AG08395 (cell line): ENCODE data around the gene KIFAP3.
A peak's percentile ranks its signal among the peaks of the same experiment; 100 is the strongest.
"Not testable (repeated sequence)": the region's sequence is repeated elsewhere in the genome, so short reads cannot be mapped to it uniquely, and the experiment has no call there.

ENCODE experiments used
- DNase-seq: peaks from one replicate; pipeline ENCODE4 v3.0.0; 2012; ENCODE audit warnings: mixed read lengths, low spot score

Gene KIFAP3

GRCh38 chr1:170063109-170063826 is 11.2 kb downstream of the KIFAP3 start:
- DNase-seq = no peak

GRCh38 chr1:170061676-170062075 is 12.8 kb downstream of the KIFAP3 start:
- not testable (repeated sequence) for DNase-seq

- not testable (repeated sequence) for DNase-seq
Measured at GRCh38 chr1:170060015-170060520, 14.4 kb downstream of the KIFAP3 start.

- DNase-seq = no peak
Measured at GRCh38 chr1:170049176-170049800, 25.2 kb downstream of the KIFAP3 start.

GRCh38 chr1:170048515-170048914 is 26.0 kb downstream of the KIFAP3 start:
- no peak for DNase-seq

GRCh38 chr1:170044187-170044586 is 30.3 kb downstream of the KIFAP3 start:
- peak; percentile 2 for DNase-seq

- no peak for DNase-seq
Measured at GRCh38 chr1:170041423-170042192, 32.9 kb downstream of the KIFAP3 start.

- DNase-seq = peak; percentile 18
Measured at GRCh38 chr1:170032531-170033280, 41.8 kb downstream of the KIFAP3 start.

- no peak for DNase-seq
Measured at GRCh38 chr1:170030212-170030611, 44.3 kb downstream of the KIFAP3 start.

- DNase-seq = no peak
Measured at GRCh38 chr1:170027760-170028159, 46.7 kb downstream of the KIFAP3 start.

- no peak for DNase-seq
Measured at GRCh38 chr1:170020859-170021258, 53.6 kb downstream of the KIFAP3 start.

GRCh38 chr1:170017478-170017877 is 57.0 kb downstream of the KIFAP3 start:
- DNase-seq = no peak

GRCh38 chr1:170012920-170013319 is 61.6 kb downstream of the KIFAP3 start:
- DNase-seq = no peak

- peak; percentile 23 for DNase-seq
Measured at GRCh38 chr1:170010443-170010842, 64.1 kb downstream of the KIFAP3 start.

- no peak for DNase-seq
Measured at GRCh38 chr1:170009551-170009950, 64.9 kb downstream of the KIFAP3 start.

- not testable (repeated sequence) for DNase-seq
Measured at GRCh38 chr1:170008745-170009144, 65.8 kb downstream of the KIFAP3 start.

GRCh38 chr1:170003270-170003835 is 71.1 kb downstream of the KIFAP3 start:
- DNase-seq = not testable (repeated sequence)

- no peak for DNase-seq
Measured at GRCh38 chr1:170001266-170001665, 73.2 kb downstream of the KIFAP3 start.

GRCh38 chr1:169999761-170000160 is 74.7 kb downstream of the KIFAP3 start:
- DNase-seq = no peak

- peak; percentile 58 for DNase-seq
Measured at GRCh38 chr1:169999331-169999741, 75.2 kb downstream of the KIFAP3 start.

- no peak for DNase-seq
Measured at GRCh38 chr1:169995993-169996392, 78.5 kb downstream of the KIFAP3 start.

- DNase-seq = no peak
Measured at GRCh38 chr1:169989246-169989645, 85.2 kb downstream of the KIFAP3 start.
